ENCODE measurements around the gene MAN2A2. TPM values are rescaled to one million over a fixed set of nuclear protein-coding genes. Genes with fewer than 3 reads are reported as not detected.

Gene MAN2A2
- total RNA-seq, 1 donor from 2014 or later, result 94.0 TPM

- Histone ChIP-seq H3K27me3 (no peaks in the 10 kb centered on the region), H3K4me1 (peaks cover 10% of the 10 kb centered on the region), H3K9me3 (no peaks in the 10 kb centered on the region), H3K36me3 (peaks cover 85% of the 10 kb centered on the region), H3K4me3 (no peak overlapping the region), H3K27ac (no peak overlapping the region)
- ATAC-seq, result no peak
- intact Hi-C loops (cut with DNase I), result no loop called here
- no peak for TF ChIP-seq CTCF (IDR thresholded peaks at IDR 0.05)
- no peak for DNase-seq
Measured at GRCh38 chr15:90941038-90941437, 37.9 kb downstream of the MAN2A2 start.

- Histone ChIP-seq H3K4me3 (no peak overlapping the region), H3K4me1 (no peaks in the 10 kb centered on the region), H3K27ac (no peak overlapping the region), H3K36me3 (peaks cover 96% of the 10 kb centered on the region), H3K27me3 (no peaks in the 10 kb centered on the region), H3K9me3 (no peaks in the 10 kb centered on the region)
- TF ChIP-seq CTCF (IDR thresholded peaks at IDR 0.05), result no peak
- ATAC-seq, result no peak
- DNase-seq, result no peak
- intact Hi-C loops (cut with DNase I), result no loop called here
Measured at GRCh38 chr15:90942354-90943120, 39.4 kb downstream of the MAN2A2 start.

GRCh38 chr15:90945091-90945490 is 42.0 kb downstream of the MAN2A2 start:
- H3K4me1 ChIP-seq, result no peaks in the 10 kb centered on the region
- H3K36me3 ChIP-seq, result peaks cover 97% of the 10 kb centered on the region
- DNase-seq (no peak), ATAC-seq (peak; percentile 14)
- no peaks in the 10 kb centered on the region for H3K27me3 ChIP-seq
- H3K9me3 ChIP-seq, result no peaks in the 10 kb centered on the region
- no peak overlapping the region for H3K4me3 ChIP-seq
- TF ChIP-seq CTCF (IDR thresholded peaks at IDR 0.05), result no peak
- H3K27ac ChIP-seq, result no peak overlapping the region
- intact Hi-C loops (cut with DNase I), result no loop called here

GRCh38 chr15:90946538-90946937 is 43.4 kb downstream of the MAN2A2 start:
- TF ChIP-seq CTCF (IDR thresholded peaks at IDR 0.05), result no peak
- Histone ChIP-seq H3K36me3 (peaks cover 97% of the 10 kb centered on the region), H3K27me3 (no peaks in the 10 kb centered on the region), H3K9me3 (no peaks in the 10 kb centered on the region), H3K27ac (no peak overlapping the region), H3K4me3 (no peak overlapping the region), H3K4me1 (no peaks in the 10 kb centered on the region)
- no peak for DNase-seq
- ATAC-seq, result no peak
- intact Hi-C loops (cut with DNase I), result no loop called here

- no peaks in the 10 kb centered on the region for H3K9me3 ChIP-seq
- intact Hi-C loops (cut with DNase I), result no loop called here
- no peaks in the 10 kb centered on the region for H3K27me3 ChIP-seq
- no peaks in the 10 kb centered on the region for H3K4me1 ChIP-seq
- TF ChIP-seq CTCF (IDR thresholded peaks at IDR 0.05), result no peak
- H3K4me3 ChIP-seq, result no peak overlapping the region
- ATAC-seq (no peak), DNase-seq (no peak)
- peaks cover 97% of the 10 kb centered on the region for H3K36me3 ChIP-seq
- H3K27ac ChIP-seq, result no peak overlapping the region
Measured at GRCh38 chr15:90946941-90947576, 44.0 kb downstream of the MAN2A2 start.

Data from upper lobe of right lung (tissue), 1 donor.